AG09319 (cell line): ENCODE measurements around the gene FAM193B.

ENCODE experiments used
- DNase-seq: peaks from one replicate; pipeline ENCODE4 v3.0.0-alpha.2; 2010; ENCODE audit warnings: low read depth; ENCODE audit errors: extremely low read depth
- CTCF ChIP-seq: IDR thresholded peaks from 2 replicates; pipeline ENCODE4 v1.5.1; 2011; ENCODE audit warnings: low read depth, mild to moderate bottlenecking, inconsistent platforms, low read length, moderate library complexity

Gene FAM193B

GRCh38 chr5:177520271-177520670, 34.1 kb downstream of the FAM193B start:
- TF ChIP-seq CTCF = no peak
- no peak for DNase-seq

GRCh38 chr5:177519463-177520235, 34.7 kb downstream of the FAM193B start:
- no peak for DNase-seq
- no peak for TF ChIP-seq CTCF

GRCh38 chr5:177516601-177517568, 37.5 kb downstream of the FAM193B start, which contains the start of gene DDX41:
Gene DDX41, minus strand, starts transcription at chr5:177516961. Its CDS starts 16 bp downstream, at chr5:177516945.
- TF ChIP-seq CTCF = no peak
- peak; percentile 99 for DNase-seq

- no peak for DNase-seq
- TF ChIP-seq CTCF = no peak
These were observed 38.8 kb downstream of the FAM193B start for GRCh38 chr5:177515580-177515979.

- TF ChIP-seq CTCF = no peak
- no peak for DNase-seq
These were observed 39.8 kb downstream of the FAM193B start for GRCh38 chr5:177514541-177514940.

GRCh38 chr5:177513500-177513899, 40.9 kb downstream of the FAM193B start:
- no peak for DNase-seq
- no peak for TF ChIP-seq CTCF
